ENCODE data around the gene TMPRSS7. TPM values are rescaled to one million over a fixed set of nuclear protein-coding genes. Genes with fewer than 3 reads are reported as not detected.

Gene TMPRSS7, protein sequence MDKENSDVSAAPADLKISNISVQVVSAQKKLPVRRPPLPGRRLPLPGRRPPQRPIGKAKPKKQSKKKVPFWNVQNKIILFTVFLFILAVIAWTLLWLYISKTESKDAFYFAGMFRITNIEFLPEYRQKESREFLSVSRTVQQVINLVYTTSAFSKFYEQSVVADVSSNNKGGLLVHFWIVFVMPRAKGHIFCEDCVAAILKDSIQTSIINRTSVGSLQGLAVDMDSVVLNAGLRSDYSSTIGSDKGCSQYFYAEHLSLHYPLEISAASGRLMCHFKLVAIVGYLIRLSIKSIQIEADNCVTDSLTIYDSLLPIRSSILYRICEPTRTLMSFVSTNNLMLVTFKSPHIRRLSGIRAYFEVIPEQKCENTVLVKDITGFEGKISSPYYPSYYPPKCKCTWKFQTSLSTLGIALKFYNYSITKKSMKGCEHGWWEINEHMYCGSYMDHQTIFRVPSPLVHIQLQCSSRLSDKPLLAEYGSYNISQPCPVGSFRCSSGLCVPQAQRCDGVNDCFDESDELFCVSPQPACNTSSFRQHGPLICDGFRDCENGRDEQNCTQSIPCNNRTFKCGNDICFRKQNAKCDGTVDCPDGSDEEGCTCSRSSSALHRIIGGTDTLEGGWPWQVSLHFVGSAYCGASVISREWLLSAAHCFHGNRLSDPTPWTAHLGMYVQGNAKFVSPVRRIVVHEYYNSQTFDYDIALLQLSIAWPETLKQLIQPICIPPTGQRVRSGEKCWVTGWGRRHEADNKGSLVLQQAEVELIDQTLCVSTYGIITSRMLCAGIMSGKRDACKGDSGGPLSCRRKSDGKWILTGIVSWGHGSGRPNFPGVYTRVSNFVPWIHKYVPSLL
- 0.05 to 0.08 TPM (median 0.07 TPM) in 3 of 5 replicates, not detected in the others for total RNA-seq (2022; extraction: Qiagen RNA extraction; ENCODE audit: low read depth)

DNA sequence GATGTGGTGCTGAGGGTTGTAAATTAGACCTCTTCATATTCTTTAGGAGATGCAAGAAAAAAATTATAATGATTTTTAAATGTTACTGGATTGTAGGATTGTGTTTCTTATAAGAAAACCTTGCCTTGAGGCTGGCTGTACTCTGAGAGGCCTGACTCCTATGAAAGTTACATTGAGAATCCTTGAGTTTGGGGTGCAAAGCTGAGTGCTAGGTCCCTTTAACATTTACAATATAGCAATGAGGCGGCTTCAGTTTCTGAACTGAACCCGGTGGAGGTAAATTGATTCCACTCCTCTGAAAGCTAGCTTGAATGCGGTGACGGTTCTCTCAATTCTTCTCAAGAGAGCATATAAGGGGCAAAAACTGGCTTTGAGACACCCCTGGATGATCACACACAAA, at the start of gene TMPRSS7:
Gene TMPRSS7 (plus strand): TSS at position 301 of the 400 bp plus-strand sequence. CDS start 110 bp downstream, outside the sequence.

DNA sequence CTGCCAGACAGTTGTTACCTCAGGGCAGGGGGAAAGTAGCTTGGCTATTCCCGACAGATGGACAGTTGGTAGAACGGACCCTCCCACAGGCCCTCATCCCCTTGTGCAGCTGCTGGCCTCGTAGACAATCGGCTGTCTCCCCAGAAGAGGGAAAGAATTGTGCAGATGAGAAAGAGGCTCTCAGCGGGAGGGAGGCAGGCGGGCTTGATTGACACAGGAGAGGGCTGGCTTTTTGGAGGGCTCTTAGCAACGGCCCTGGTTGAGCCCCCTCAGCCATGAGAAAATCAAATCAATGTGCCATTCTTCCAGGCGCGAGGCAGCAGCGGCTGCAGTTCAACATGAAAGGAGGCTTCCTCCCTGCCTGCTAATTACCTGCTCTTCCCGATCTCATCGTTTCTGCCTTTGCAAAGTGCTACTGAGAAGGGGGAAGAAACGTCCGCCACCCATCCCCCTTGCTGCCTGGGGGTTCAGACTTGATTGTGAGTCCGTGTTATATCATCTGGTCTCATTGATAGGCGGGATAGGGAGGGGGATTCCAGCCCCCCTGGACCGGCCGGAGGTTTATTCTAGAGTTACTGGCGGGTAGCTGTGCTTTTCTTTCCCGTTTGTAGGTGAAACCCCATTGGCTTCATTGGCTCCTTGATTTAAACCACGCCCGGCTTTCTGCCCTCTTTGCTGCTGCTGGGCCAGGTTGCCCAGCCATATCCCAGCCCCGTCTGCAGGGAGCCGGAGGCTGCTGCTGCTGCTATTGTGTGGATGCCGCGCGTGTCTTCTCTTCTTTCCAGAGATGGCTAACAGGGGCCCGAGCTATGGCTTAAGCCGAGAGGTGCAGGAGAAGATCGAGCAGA, 35.7 kb upstream of the TMPRSS7 start, which contains the start of gene TAGLN3:
Gene TAGLN3 (plus strand): TSS at position 287 of the 848 bp plus-strand sequence. CDS start 501 bp downstream, at position 788.

DNA sequence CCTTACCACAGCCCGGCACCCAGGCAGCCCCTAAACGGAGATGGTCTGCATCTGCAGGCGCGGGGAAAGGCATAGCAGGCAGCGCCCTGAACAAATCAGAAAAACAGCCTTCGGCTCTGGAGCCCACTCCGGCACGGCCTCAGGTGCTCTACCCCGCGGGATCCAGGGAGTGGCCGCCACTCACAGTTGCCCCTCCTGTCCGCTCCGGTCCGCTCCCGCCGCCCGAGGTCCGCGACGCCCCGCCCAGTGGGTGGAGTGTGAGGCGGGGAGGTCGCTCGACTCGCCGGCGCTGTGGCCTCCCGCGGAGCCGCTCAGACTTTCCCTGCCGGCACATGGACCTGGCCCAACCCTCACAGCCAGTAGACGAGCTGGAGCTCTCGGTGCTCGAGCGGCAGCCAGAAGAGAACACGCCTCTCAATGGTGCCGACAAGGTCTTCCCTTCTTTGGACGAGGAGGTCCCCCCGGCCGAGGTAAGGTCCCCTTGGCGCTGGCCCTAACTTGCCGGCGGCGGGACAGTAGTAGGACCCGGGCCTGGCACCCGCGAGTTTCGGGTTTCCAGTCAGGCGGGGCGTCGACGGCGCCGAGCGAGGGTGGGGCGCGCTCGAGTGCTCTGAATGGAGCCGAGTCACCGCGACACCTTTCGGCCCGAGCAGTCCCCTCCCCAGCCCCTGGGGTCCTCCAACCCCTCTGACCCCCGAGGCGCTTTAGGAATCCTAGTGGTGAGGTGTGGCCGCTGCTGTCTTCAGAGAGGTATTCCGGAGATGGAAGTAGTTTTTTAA, 51.7 kb downstream of the TMPRSS7 start, which contains the start of gene C3orf52:
Gene C3orf52 (plus strand): TSS at position 314 of the 779 bp plus-strand sequence. CDS start 19 bp downstream, at position 333.

Other genes with a start within 250 kb of the TMPRSS7 start
- 16.3 to 27.0 TPM (median 25.5 TPM) in 5 replicates for gene PHLDB2, start 175.5 kb upstream of the TMPRSS7 start, total RNA-seq (2022; extraction: Qiagen RNA extraction; ENCODE audit: low read depth)
- 19.8 to 27.1 TPM (median 22.4 TPM) in 5 replicates for gene ABHD10, start 55.7 kb upstream of the TMPRSS7 start, total RNA-seq (2022; extraction: Qiagen RNA extraction; ENCODE audit: low read depth)
- not detected in 5 replicates for gene TAGLN3, start 35.8 kb upstream of the TMPRSS7 start, total RNA-seq (2022; extraction: Qiagen RNA extraction; ENCODE audit: low read depth)
- gene C3orf52, start 51.7 kb downstream of the TMPRSS7 start, total RNA-seq (2022; extraction: Qiagen RNA extraction; ENCODE audit: low read depth): 11.5 to 16.0 TPM (median 13.8 TPM) in 5 replicates
- not detected in 5 replicates for gene GCSAM, start 98.5 kb downstream of the TMPRSS7 start, total RNA-seq (2022; extraction: Qiagen RNA extraction; ENCODE audit: low read depth)

All from A549 treated with CpdA at 1 μM for 4 hours (cell line).